HepG2 (cell line): Measurements from ENCODE around the gene CDC42EP1. TPM values are rescaled to one million over a fixed set of nuclear protein-coding genes. Genes with fewer than 3 reads are reported as not detected.
A peak's percentile ranks its signal among the peaks of the same experiment; 100 is the strongest.

Experiments
- ATAC-seq: fragments of 200-7000 bp; cut with Tn5 transposase; 3 replicates; pipeline ENCODE4 v1.9.1; 2020; ENCODE audit warnings: mild to moderate bottlenecking, moderate library complexity
- BruUV-seq: library from RNA; stranded (reverse); fragments of 400-500 nt; replicated peaks from 2 replicates; lab custom pipeline; 2021; lab: Mats Ljungman, UMichigan
- CTCF ChIA-PET: fragments of 300-600 bp; formaldehyde crosslinking; extraction: SDS; loops from one replicate; lab custom pipeline; 2021; ENCODE audit warnings: low total read pairs, inconsistent platforms, low intra/inter-chr PET ratio; lab: Yijun Ruan, JAX
- POLR2A ChIA-PET: fragments of 350-600 bp; sonication (Branson Sonifier 250); formaldehyde crosslinking; loops from one replicate; lab custom pipeline; 2020; ENCODE audit warnings: antibody characterized with exemption, inconsistent platforms; lab: Yijun Ruan, JAX
- DNase-seq: peaks from one replicate; pipeline ENCODE4 v3.0.0-alpha.2; 2015; ENCODE audit warnings: low spot score
- FAIRE-seq: peaks from 3 replicates; lab custom pipeline; 2011; peaks lifted over from hg19 to GRCh38; lab: Jason Lieb, UNC
- H2AFZ ChIP-seq: one replicate; pipeline ENCODE4 v1.6.1; 2011; ENCODE audit warnings: low read length, inconsistent platforms
- H3K27ac ChIP-seq: fragments of 300-600 bp; 3 replicates; pipeline ENCODE4 v1.8.0; 2011; ENCODE audit warnings: mixed run types, mild to moderate bottlenecking, mixed read lengths, low read length, inconsistent platforms; ENCODE audit not compliant: insufficient read depth; ENCODE audit errors: extremely low read length
- H3K27me3 ChIP-seq, 2 experiments: fragments of 200-600 bp in 1 of 2; 2 replicates in 1 of 2; 3 replicates in 1 of 2; pipeline versions ENCODE4 v1.6.0 to v1.8.0; 2011; ENCODE audit warnings: low read length in 2 of 2, mild to moderate bottlenecking in 2 of 2, moderate library complexity in 2 of 2, inconsistent platforms in 1 of 2; ENCODE audit not compliant: insufficient read depth in 2 of 2, control insufficient read depth in 1 of 2
- H3K36me3 ChIP-seq, 2 experiments: fragments of 200-600 bp in 1 of 2; replicated peaks in 1 of 2; 2 replicates in 1 of 2; 3 replicates in 1 of 2; pipeline versions ENCODE4 v1.5.1 to v1.8.0; 2011; ENCODE audit warnings: low read length in 2 of 2, inconsistent platforms in 1 of 2; ENCODE audit not compliant: insufficient read depth in 2 of 2, control insufficient read depth in 1 of 2
- H3K4me1 ChIP-seq: 2 replicates; pipeline ENCODE4 v1.5.1; 2012; ENCODE audit warnings: low read length, inconsistent platforms; ENCODE audit not compliant: insufficient read depth
- H3K4me2 ChIP-seq: 2 replicates; pipeline ENCODE4 v1.6.0; 2011; ENCODE audit warnings: low read depth, low read length, inconsistent platforms
- H3K4me3 ChIP-seq, 3 experiments: fragments of 200-600 bp in 1 of 3; sonication (generic), shearing (Covaris generic) in 1 of 3; replicated peaks in 1 of 3; 2 replicates each; pipeline ENCODE4 v1.5.1; 2011 to 2016; ENCODE audit warnings: low read length in 3 of 3, inconsistent platforms in 2 of 3, low read depth in 2 of 3, mild to moderate bottlenecking in 2 of 3, control low read depth in 1 of 3, mixed read lengths in 1 of 3; ENCODE audit not compliant: insufficient read depth in 1 of 3
- H3K79me2 ChIP-seq: one replicate; pipeline ENCODE4 v1.6.1; 2011; ENCODE audit warnings: low read length, inconsistent platforms; ENCODE audit not compliant: insufficient read depth
- H3K9ac ChIP-seq: 2 replicates; pipeline ENCODE4 v1.6.0; 2011; ENCODE audit warnings: mild to moderate bottlenecking, low read depth, low read length, inconsistent platforms; ENCODE audit not compliant: insufficient read depth
- H3K9me3 ChIP-seq: 2 replicates; pipeline ENCODE4 v1.5.1; 2012; ENCODE audit warnings: mild to moderate bottlenecking, low read length
- H4K20me1 ChIP-seq: 2 replicates; pipeline ENCODE4 v1.6.0; 2011; ENCODE audit warnings: inconsistent platforms, mild to moderate bottlenecking, low read length, moderate library complexity; ENCODE audit not compliant: insufficient read depth
- ASH2L ChIP-seq: fragments of 300-600, 200-600 bp; sonication (generic); IDR thresholded peaks from 2 replicates; pipeline ENCODE4 v1.7.0; 2017; ENCODE audit warnings: low read depth, mild to moderate bottlenecking, moderate library complexity, mixed read lengths, low read length; ENCODE audit not compliant: insufficient read length
- GATAD2A ChIP-seq: IDR thresholded peaks from 2 replicates; pipeline ENCODE4 v1.6.1; 2016
- HDAC1 ChIP-seq: sonication (generic); formaldehyde crosslinking; IDR thresholded peaks from 2 replicates; pipeline ENCODE4 v1.5.1; 2020; ENCODE audit warnings: mild to moderate bottlenecking, missing genetic modification reagents
- HMG20B ChIP-seq: conservative IDR thresholded peaks from 2 replicates; pipeline ENCODE4 v1.6.1; 2016; ENCODE audit warnings: missing genetic modification reagents, missing compliant biosample characterization
- HOXA5 ChIP-seq: sonication (generic); formaldehyde crosslinking; IDR thresholded peaks from 2 replicates; pipeline ENCODE4 v1.4.0; 2020; ENCODE audit warnings: missing genetic modification reagents
- MAFF ChIP-seq: IDR thresholded peaks from 2 replicates; pipeline ENCODE4 v1.6.1; 2011; ENCODE audit warnings: low read depth, low read length, improper control_type of control experiment
- MIER3 ChIP-seq: IDR thresholded peaks from 2 replicates; pipeline ENCODE4 v1.6.1; 2016; ENCODE audit warnings: missing compliant biosample characterization, borderline replicate concordance
- PBX2 ChIP-seq: IDR thresholded peaks from 2 replicates; pipeline ENCODE4 v1.6.1; 2016; ENCODE audit warnings: control low read depth
- POGZ ChIP-seq: sonication (generic); formaldehyde crosslinking; IDR thresholded peaks from 2 replicates; pipeline ENCODE4 v1.4.0; 2020; ENCODE audit warnings: mild to moderate bottlenecking, missing genetic modification reagents
- POLR2G ChIP-seq: fragments of 200-400 bp; formaldehyde crosslinking; IDR thresholded peaks from 2 replicates; pipeline ENCODE4 v1.6.1; 2018; ENCODE audit warnings: mild to moderate bottlenecking, low read depth, low read length, moderate library complexity
- SMYD3 ChIP-seq: sonication (generic); formaldehyde crosslinking; IDR thresholded peaks from 2 replicates; pipeline ENCODE4 v1.8.1; 2023; ENCODE audit warnings: mild to moderate bottlenecking, missing genetic modification reagents
- TARDBP ChIP-seq: sonication (generic); formaldehyde crosslinking; IDR thresholded peaks from 2 replicates; pipeline ENCODE4 v1.8.0; 2022; ENCODE audit warnings: mild to moderate bottlenecking, missing genetic modification reagents
- WIZ ChIP-seq: sonication (generic); formaldehyde crosslinking; IDR thresholded peaks from 2 replicates; pipeline ENCODE4 v1.5.1; 2020; ENCODE audit warnings: mild to moderate bottlenecking, missing genetic modification reagents
- ZNF567 ChIP-seq: sonication (generic); formaldehyde crosslinking; IDR thresholded peaks from 2 replicates; pipeline ENCODE4 v1.8.1; 2023; ENCODE audit warnings: mild to moderate bottlenecking, missing genetic modification reagents, borderline replicate concordance
- ZNF781 ChIP-seq: sonication (generic); formaldehyde crosslinking; IDR thresholded peaks from 2 replicates; pipeline ENCODE4 v1.5.1; 2020; ENCODE audit warnings: borderline replicate concordance, mild to moderate bottlenecking, missing genetic modification reagents; ENCODE audit errors: not compliant biosample characterization
- WGBS: methylation state at CpG from one replicate; pipeline ENCODE4 v1.1.6; 2017; ENCODE audit warnings: low lambda C conversion rate; 5-methylcytosine and 5-hydroxymethylcytosine counted together
- in situ Hi-C: cut with HindIII; loops from 2 replicates; pipeline ENCODE4 v1.10.0; 2017; ENCODE audit warnings: low pct_unique_long_range_greater_than_20kb; ENCODE audit not compliant: extremely low pct_ligation_motif_present
- intact Hi-C: fragments of 100-400 bp; cut with micrococcal nuclease; formaldehyde crosslinking; loops from one replicate; pipeline ENCODE4 v1.10.0; 2022; ENCODE audit not compliant: unreplicated experiment
- polyA plus RNA-seq, 8 experiments: library from polyadenylated mRNA; depleted of rRNA in 3 of 8; stranded (reverse) in 7 of 8; unstranded in 1 of 8; fragments of >200 nt; fragmentation: Illumina TruSeq in 4 of 8; extraction: Trizol in 4 of 8; gene quantifications; 2 replicates each; pipeline versions ENCODE4 v1.2.1 to v1.2.3, GENCODE V29; 2011 to 2016; ENCODE audit warnings: low read depth in 4 of 8, missing spikeins in 1 of 8, mixed read lengths in 1 of 8; ENCODE audit not compliant: insufficient read depth in 1 of 8
- total RNA-seq, 5 experiments: library from RNA; depleted of rRNA; stranded (reverse); fragments of >200 nt; fragmentation: Illumina TruSeq; extraction: Trizol; gene quantifications; 2 replicates each; pipeline ENCODE4 v1.2.3, GENCODE V29; 2016; ENCODE audit warnings: low read depth in 1 of 5
- TF ChIP-seq, protein P1 (sequence below): sonication (generic); formaldehyde crosslinking; IDR thresholded peaks from 2 replicates; pipeline ENCODE4 v1.4.0; 2020; ENCODE audit warnings: mild to moderate bottlenecking, missing genetic modification reagents
- TF ChIP-seq, protein P2 (sequence below): IDR thresholded peaks from 2 replicates; pipeline ENCODE4 v1.6.1; 2012; ENCODE audit warnings: low read depth, low read length, improper control_type of control experiment
- TF ChIP-seq, protein P3 (sequence below): sonication (generic); formaldehyde crosslinking; IDR thresholded peaks from 2 replicates; pipeline ENCODE4 v1.5.0; 2020; ENCODE audit warnings: missing genetic modification reagents, mild to moderate bottlenecking, borderline replicate concordance

The CDC42EP1 gene
- total and polyA plus RNA-seq, 2 of the 13 experiments (the other 11 are each of a cell fraction or from before 2014, with no cell fraction given) = 17.1 to 29.5 TPM

DNA sequence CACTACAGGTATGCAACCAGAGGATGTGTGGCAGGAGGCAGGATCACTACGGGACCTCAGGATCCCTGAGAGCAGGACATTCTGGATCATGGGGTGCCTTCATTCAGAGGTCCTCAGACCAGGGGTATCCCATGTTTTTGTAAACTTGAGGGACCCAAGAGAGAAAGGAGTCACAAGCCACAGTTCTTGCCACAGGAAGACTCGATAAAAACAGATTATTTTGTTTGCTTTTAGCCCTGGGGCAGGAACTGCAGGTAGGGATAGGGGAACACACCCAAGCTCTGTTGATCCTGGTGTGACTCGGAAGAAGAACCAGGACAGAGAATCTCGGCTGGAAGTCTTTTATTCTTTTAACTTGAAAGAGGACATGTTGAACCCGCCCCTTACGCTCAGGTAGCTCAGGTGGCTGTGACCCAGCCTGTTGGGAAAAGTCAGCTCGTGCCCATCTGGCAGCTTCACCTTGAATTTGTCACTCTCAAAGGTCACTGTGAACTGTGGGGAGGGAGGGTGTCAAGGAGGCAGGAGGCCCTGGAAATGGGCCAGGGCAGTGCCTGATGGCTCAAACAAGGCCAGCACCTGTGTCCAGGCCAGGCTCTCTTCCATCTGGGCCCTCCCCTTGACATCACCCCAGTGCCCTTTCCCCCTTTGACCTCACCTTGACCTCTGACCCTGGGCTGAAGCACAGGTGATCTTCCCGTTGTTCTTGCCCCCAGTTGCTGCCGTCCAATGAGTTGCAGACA lies 9.8 kb downstream of the CDC42EP1 start (continued):
- 0 out of 2 replicates have a peak, but pooled peaks have one; percentile 2 for TF ChIP-seq GATAD2A (CRISPR knock-in tag)
- no peak for TF ChIP-seq ZNF567
- TF ChIP-seq HDAC1 (CRISPR knock-in tag) = no peak; the same call in 1 of the 2 replicates
- TF ChIP-seq ZNF781 = no peak
- TF ChIP-seq TARDBP (CRISPR knock-in tag) = peak; percentile 85; the same call in 1 of the 2 replicates
- peak; percentile 37 for TF ChIP-seq POLR2G
- TF ChIP-seq, protein P1, sequence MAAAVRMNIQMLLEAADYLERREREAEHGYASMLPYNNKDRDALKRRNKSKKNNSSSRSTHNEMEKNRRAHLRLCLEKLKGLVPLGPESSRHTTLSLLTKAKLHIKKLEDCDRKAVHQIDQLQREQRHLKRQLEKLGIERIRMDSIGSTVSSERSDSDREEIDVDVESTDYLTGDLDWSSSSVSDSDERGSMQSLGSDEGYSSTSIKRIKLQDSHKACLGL (CRISPR knock-in tag) = peak; percentile 29; the same call in 1 of the 2 replicates
- TF ChIP-seq POGZ (CRISPR knock-in tag) = peak; percentile 31

GRCh38 chr22:37570661-37570976 lies 10.3 kb downstream of the CDC42EP1 start:
- H4K20me1 ChIP-seq = peaks cover 23% of the 10 kb centered on the region
- ChIA-PET CTCF (interaction anchor here (1.0 to 1.8 kb wide), 2 partner anchors 22 to 32 kb away, joined by 3 to 4 read pairs; no protein-coding TSS in a partner anchor), POLR2A (interaction anchor here (0.8 to 17.5 kb wide), 12 partner anchors 9 to 69 kb away, joined by 3 to 976 read pairs (median 16); partner anchors contain the start of genes CDC42EP1, GGA1 and LGALS2)
- 45% methylated on average over 3 of the region's 4 CpGs for WGBS
- peak; percentile 1 for ATAC-seq
- BruUV-seq = no TSS peak
- H3K4me3 ChIP-seq = peak overlapping the region in 1 of 3 experiments; percentile 39; a peak in 1 of 6 replicates
- in situ Hi-C loops = loop anchor here (5.0 kb wide), 1 partner anchor 33 kb away; no protein-coding TSS in a partner anchor
- H3K27me3 ChIP-seq = no peaks in the 10 kb centered on the region
- H3K4me2 ChIP-seq = peak overlapping the region; percentile 73
- H3K79me2 ChIP-seq = peaks cover 9% of the 10 kb centered on the region
- DNase-seq = no peak
- intact Hi-C loops = no loop called here
- FAIRE-seq = no peak
- H3K27ac ChIP-seq = peak overlapping the region; percentile 67
- no peak overlapping the region for H2AFZ ChIP-seq
- no peaks in the 10 kb centered on the region for H3K9me3 ChIP-seq
- peaks cover 10 to 25% of the 10 kb centered on the region in 2 experiments for H3K36me3 ChIP-seq
- peaks cover 71% of the 10 kb centered on the region for H3K4me1 ChIP-seq
- H3K9ac ChIP-seq = no peak overlapping the region
- no peak for TF ChIP-seq MAFF
- TF ChIP-seq, protein P2, sequence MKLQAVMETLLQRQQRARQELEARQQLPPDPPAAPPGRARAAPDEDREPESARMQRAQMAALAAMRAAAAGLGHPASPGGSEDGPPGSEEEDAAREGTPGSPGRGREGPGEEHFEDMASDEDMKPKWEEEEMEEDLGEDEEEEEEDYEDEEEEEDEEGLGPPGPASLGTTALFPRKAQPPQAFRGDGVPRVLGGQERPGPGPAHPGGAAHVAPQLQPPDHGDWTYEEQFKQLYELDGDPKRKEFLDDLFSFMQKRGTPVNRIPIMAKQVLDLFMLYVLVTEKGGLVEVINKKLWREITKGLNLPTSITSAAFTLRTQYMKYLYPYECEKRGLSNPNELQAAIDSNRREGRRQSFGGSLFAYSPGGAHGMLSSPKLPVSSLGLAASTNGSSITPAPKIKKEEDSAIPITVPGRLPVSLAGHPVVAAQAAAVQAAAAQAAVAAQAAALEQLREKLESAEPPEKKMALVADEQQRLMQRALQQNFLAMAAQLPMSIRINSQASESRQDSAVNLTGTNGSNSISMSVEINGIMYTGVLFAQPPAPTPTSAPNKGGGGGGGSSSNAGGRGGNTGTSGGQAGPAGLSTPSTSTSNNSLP = no peak
- no peak for TF ChIP-seq MIER3 (CRISPR knock-in tag)
- TF ChIP-seq, protein P3, sequence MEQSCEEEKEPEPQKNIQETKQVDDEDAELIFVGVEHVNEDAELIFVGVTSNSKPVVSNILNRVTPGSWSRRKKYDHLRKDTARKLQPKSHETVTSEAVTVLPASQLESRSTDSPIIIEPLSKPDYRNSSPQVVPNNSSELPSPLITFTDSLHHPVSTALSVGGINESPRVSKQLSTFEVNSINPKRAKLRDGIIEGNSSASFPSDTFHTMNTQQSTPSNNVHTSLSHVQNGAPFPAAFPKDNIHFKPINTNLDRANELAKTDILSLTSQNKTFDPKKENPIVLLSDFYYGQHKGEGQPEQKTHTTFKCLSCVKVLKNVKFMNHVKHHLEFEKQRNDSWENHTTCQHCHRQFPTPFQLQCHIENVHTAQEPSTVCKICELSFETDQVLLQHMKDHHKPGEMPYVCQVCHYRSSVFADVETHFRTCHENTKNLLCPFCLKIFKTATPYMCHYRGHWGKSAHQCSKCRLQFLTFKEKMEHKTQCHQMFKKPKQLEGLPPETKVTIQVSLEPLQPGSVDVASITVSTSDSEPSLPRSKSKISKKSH (CRISPR knock-in tag) = no peak
- TF ChIP-seq HOXA5 = no peak
- no peak for TF ChIP-seq HMG20B (CRISPR knock-in tag)
- no peak for TF ChIP-seq PBX2 (CRISPR knock-in tag)
- TF ChIP-seq SMYD3 (CRISPR knock-in tag) = 0 out of 2 replicates have a peak, but pooled peaks have one; percentile 15
- TF ChIP-seq ASH2L = no peak
- TF ChIP-seq WIZ (CRISPR knock-in tag) = 0 out of 2 replicates have a peak, but pooled peaks have one; percentile 64
